Measurements from ENCODE around the gene KATNAL1.

DNA sequence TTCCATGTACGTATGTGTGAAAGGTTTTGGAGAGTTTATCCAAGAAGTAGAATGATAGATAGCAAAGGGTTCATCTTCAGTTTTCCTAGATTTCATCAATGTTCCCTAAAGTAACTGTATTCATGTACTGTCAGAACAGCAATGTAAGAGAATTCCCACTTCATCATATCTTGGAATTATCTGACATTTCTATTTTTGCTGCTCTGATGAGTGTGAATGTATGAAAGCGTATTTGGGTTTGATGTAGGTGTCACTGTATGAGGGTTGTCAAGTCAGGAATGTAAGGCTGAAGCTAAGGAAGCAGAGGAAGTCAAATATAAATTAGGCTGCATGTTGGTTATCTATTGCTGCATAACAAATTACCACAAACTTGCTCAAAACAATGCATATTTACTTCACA, 7.2 kb upstream of the KATNAL1 start:
- TF ChIP-seq POLR2A (IDR thresholded peaks at IDR 0.05; ENCODE audit: low read length) (no peak), GATA1 (IDR thresholded peaks at IDR 0.05; ENCODE audit: low read depth, low read length) (no peak)

Data from erythroblast (primary cell).